Tibial nerve (tissue), 4 donors: Measurements from ENCODE around the gene CDH8. TPM values are rescaled to one million over a fixed set of nuclear protein-coding genes. Genes with fewer than 3 reads are reported as not detected.

ENCODE experiments used
- DNase-seq, 2 donors: peaks; one replicate each; pipeline ENCODE4 v3.0.0-alpha.2; 2019; ENCODE audit warnings: low spot score in 2 of 2
- H3K27ac ChIP-seq, 4 donors: fragments of 200-600 bp; sonication (generic) in 3 of 4; one replicate each; pipeline ENCODE4 v1.5.1; 2017 to 2019; ENCODE audit warnings: mild to moderate bottlenecking in 1 of 4
- H3K27me3 ChIP-seq, 2 donors: fragments of 200-600 bp; sonication (generic) in 1 of 2; one replicate each; pipeline versions ENCODE4 v1.5.1 to v1.6.0; 2017 to 2019
- H3K36me3 ChIP-seq, 3 donors: fragments of 200-600 bp; sonication (generic); one replicate each; pipeline ENCODE4 v1.5.1; 2018 to 2019
- H3K4me1 ChIP-seq, 4 donors: fragments of 200-600 bp; sonication (generic) in 3 of 4; one replicate each; pipeline ENCODE4 v1.5.1; 2017 to 2019
- H3K4me3 ChIP-seq, 4 donors: fragments of 200-600 bp; sonication (generic) in 3 of 4; one replicate each; pipeline ENCODE4 v1.5.1; 2017 to 2019; ENCODE audit warnings: mild to moderate bottlenecking in 1 of 4, moderate library complexity in 1 of 4
- H3K9me3 ChIP-seq, 4 donors: fragments of 200-600 bp; sonication (generic) in 3 of 4; one replicate each; pipeline ENCODE4 v1.5.1; 2017 to 2019
- CTCF ChIP-seq, 5 experiments: fragments of 200-600 bp in 3 of 5; fragments of 450-650 bp in 2 of 5; sonication (generic) in 3 of 5; IDR thresholded peaks; one replicate each; pipeline ENCODE4 v1.5.1; 2016 to 2019; ENCODE audit warnings: antibody characterized with exemption in 5 of 5, mild to moderate bottlenecking in 3 of 5, moderate library complexity in 2 of 5
- EP300 ChIP-seq, 2 donors: sonication (generic); formaldehyde crosslinking; IDR thresholded peaks; one replicate each; pipeline ENCODE4 v1.6.1; 2017; ENCODE audit warnings: antibody characterized with exemption in 2 of 2, mild to moderate bottlenecking in 1 of 2
- POLR2A ChIP-seq, 2 donors: fragments of 450-650 bp; IDR thresholded peaks; one replicate each; pipeline ENCODE4 v1.6.1; 2017; ENCODE audit warnings: antibody characterized with exemption in 2 of 2, mild to moderate bottlenecking in 2 of 2, moderate library complexity in 2 of 2
- WGBS, 2 donors: methylation state at CpG; one replicate each; pipeline ENCODE4 v1.1.5; 2018; 5-methylcytosine and 5-hydroxymethylcytosine counted together
- total RNA-seq, 4 donors: library from RNA; depleted of rRNA; stranded (reverse); fragments of >200 nt; gene quantifications; one replicate each; pipeline ENCODE4 v1.1.0, GENCODE V29; 2016

The CDH8 gene
- total RNA-seq, 4 donors from 2014 or later: 0.22 TPM; not detected in 3

DNA sequence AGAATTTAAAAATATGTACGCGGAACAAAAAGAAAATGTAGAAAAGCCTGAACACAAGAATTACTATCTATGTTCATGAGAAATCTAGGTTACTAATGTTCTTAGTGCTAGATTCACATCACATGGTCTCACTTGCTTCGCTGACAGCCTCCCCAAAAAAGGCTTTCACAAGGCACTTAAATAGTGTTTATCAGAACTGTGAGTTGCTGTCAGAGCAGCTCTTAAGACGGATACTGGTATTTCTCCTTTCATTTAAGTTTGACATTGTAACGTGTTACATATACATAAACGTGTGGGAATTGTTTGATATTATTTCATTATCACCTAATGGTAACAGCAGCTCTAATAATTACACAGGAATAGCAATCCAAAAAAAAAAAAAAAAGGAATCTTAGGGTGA, 150.9 kb downstream of the CDH8 start:
- H3K27me3 ChIP-seq: no peaks in the 10 kb centered on the region
- H3K9me3 ChIP-seq: no peaks in the 10 kb centered on the region
- no peak for TF ChIP-seq CTCF (IDR thresholded peaks at IDR 0.05)
- TF ChIP-seq EP300 (IDR thresholded peaks at IDR 0.05): no peak
- no peak for TF ChIP-seq POLR2A (IDR thresholded peaks at IDR 0.05)
- H3K4me1 ChIP-seq: no peaks in the 10 kb centered on the region
- WGBS, 2 donors: 85 to 91% methylated on average over 6 of the region's 6 CpGs
- H3K27ac ChIP-seq: no peak overlapping the region
- no peaks in the 10 kb centered on the region for H3K36me3 ChIP-seq
- no peak for DNase-seq
- H3K4me3 ChIP-seq: no peak overlapping the region

GRCh38 chr16:61879306-61879705, 156.9 kb downstream of the CDH8 start:
- no peak overlapping the region for H3K4me3 ChIP-seq
- no peaks in the 10 kb centered on the region for H3K4me1 ChIP-seq
- H3K27me3 ChIP-seq: no peaks in the 10 kb centered on the region
- no peaks in the 10 kb centered on the region for H3K9me3 ChIP-seq
- no peaks in the 10 kb centered on the region for H3K36me3 ChIP-seq
- no peak overlapping the region for H3K27ac ChIP-seq
- no peak for TF ChIP-seq CTCF (IDR thresholded peaks at IDR 0.05)
- TF ChIP-seq POLR2A (IDR thresholded peaks at IDR 0.05): no peak
- TF ChIP-seq EP300 (IDR thresholded peaks at IDR 0.05): no peak
- no peak for DNase-seq
- WGBS, 2 donors: 83 to 84% methylated on average over 3 of the region's 3 CpGs

- Histone ChIP-seq H3K27me3 (no peaks in the 10 kb centered on the region), H3K36me3 (no peaks in the 10 kb centered on the region), H3K4me1 (no peaks in the 10 kb centered on the region), H3K9me3 (no peaks in the 10 kb centered on the region), H3K4me3 (no peak overlapping the region), H3K27ac (no peak overlapping the region)
- WGBS, 2 donors: 93 to 94% methylated on average over 1 of the region's 1 CpG
- TF ChIP-seq CTCF (IDR thresholded peaks at IDR 0.05): no peak
- no peak for TF ChIP-seq EP300 (IDR thresholded peaks at IDR 0.05)
- no peak for TF ChIP-seq POLR2A (IDR thresholded peaks at IDR 0.05)
- no peak for DNase-seq
Measured at GRCh38 chr16:61877436-61877835, 158.8 kb downstream of the CDH8 start.

- Histone ChIP-seq H3K27me3 (peaks cover 0 to 4% of the 10 kb centered on the region in 2 donors), H3K4me1 (no peaks in the 10 kb centered on the region), H3K9me3 (no peaks in the 10 kb centered on the region), H3K36me3 (no peaks in the 10 kb centered on the region), H3K4me3 (no peak overlapping the region), H3K27ac (no peak overlapping the region)
- no peak for DNase-seq
- no peak for TF ChIP-seq EP300 (IDR thresholded peaks at IDR 0.05)
- no peak for TF ChIP-seq POLR2A (IDR thresholded peaks at IDR 0.05)
- TF ChIP-seq CTCF (IDR thresholded peaks at IDR 0.05): no peak
Measured at GRCh38 chr16:61872778-61873119, 163.5 kb downstream of the CDH8 start.

DNA sequence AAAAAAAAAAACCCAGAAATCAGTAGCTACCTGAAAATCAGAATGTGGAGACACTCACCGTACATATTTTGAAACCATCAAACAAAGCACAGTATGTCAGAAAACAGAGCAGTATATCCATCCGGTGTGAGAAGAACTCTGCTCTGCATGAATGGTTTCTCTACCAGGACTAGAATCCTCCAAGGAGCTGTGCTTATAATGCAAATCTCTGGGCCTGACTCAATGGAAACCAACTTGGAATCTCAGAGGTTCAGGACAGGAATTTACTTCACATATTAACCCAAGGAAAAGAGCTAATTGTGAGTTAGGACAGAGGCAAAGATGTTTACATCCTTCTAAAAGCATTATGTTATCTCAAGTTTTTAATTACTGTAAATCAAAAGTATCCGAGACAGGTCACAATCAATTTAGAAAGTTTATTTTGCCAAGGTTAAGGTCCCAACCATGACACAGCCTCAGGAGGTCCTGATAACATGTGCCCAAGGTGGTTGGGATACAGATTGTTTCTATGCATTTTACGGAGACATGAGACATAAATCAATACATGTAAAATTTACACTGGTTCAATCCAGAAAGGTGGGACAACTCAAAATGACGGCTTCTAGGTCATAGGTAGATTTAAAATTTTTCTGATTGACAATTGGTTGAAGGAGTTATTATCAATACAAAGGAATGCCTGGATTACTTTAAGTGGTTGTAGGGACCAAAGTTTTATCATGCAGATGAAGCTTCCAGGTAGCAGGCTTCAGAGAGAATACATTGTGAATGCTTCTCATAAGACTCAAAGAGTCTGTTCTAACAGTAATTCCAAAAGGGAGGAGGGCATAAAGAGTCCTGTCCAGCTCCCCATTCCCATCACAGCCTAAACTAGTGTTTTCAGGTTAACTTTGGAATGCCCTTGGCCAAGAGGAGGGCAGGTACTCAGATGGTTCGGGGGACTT, 164.1 kb downstream of the CDH8 start:
- H3K4me3 ChIP-seq: no peak overlapping the region
- no peaks in the 10 kb centered on the region for H3K4me1 ChIP-seq
- no peak overlapping the region for H3K27ac ChIP-seq
- no peak for TF ChIP-seq CTCF (IDR thresholded peaks at IDR 0.05)
- no peak for TF ChIP-seq POLR2A (IDR thresholded peaks at IDR 0.05)
- no peak for TF ChIP-seq EP300 (IDR thresholded peaks at IDR 0.05)
- WGBS, 2 donors: 83% methylated on average over 6 of the region's 6 CpGs
- no peaks in the 10 kb centered on the region for H3K9me3 ChIP-seq
- no peak for DNase-seq
- no peaks in the 10 kb centered on the region for H3K36me3 ChIP-seq
- H3K27me3 ChIP-seq: peaks cover 0 to 4% of the 10 kb centered on the region in 2 donors
